Cardiac muscle cell (in vitro differentiated cells and primary cell): Measurements from ENCODE around the gene G2E3. TPM values are rescaled to one million over a fixed set of nuclear protein-coding genes. Genes with fewer than 3 reads are reported as not detected.
"Not testable (repeated sequence)": the region's sequence is repeated elsewhere in the genome, so short reads cannot be mapped to it uniquely, and the experiment has no call there.

ENCODE experiments used
- DNase-seq, 2 donors: peaks; one replicate each; pipeline versions ENCODE4 v3.0.0 to v3.0.0-alpha.2; 2010 to 2017; ENCODE audit warnings: low read depth in 1 of 2, low spot score in 1 of 2
- H3K27ac ChIP-seq: fragments of 200-600 bp; sonication (generic); 2 replicates; pipeline ENCODE4 v1.5.1; 2016
- H3K27me3 ChIP-seq: fragments of 200-600 bp; sonication (generic); 2 replicates; pipeline ENCODE4 v1.6.0; 2016; ENCODE audit warnings: control low read depth
- H3K36me3 ChIP-seq: fragments of 200-600 bp; sonication (generic); 2 replicates; pipeline ENCODE4 v1.5.1; 2016; ENCODE audit warnings: control low read depth
- H3K4me1 ChIP-seq: fragments of 200-600 bp; sonication (generic); 2 replicates; pipeline ENCODE4 v1.8.1; 2017; ENCODE audit warnings: low read depth, mild to moderate bottlenecking, mixed run types
- H3K4me3 ChIP-seq: fragments of 200-600 bp; sonication (generic); 2 replicates; pipeline ENCODE4 v1.5.1; 2016; ENCODE audit warnings: mild to moderate bottlenecking
- H3K9me3 ChIP-seq: fragments of 200-600 bp; sonication (generic); 2 replicates; pipeline ENCODE4 v1.5.1; 2017; ENCODE audit warnings: low read depth, mild to moderate bottlenecking, control low read depth
- CTCF ChIP-seq: IDR thresholded peaks from 2 replicates; pipeline ENCODE4 v1.5.1; 2012; ENCODE audit warnings: low read depth, mild to moderate bottlenecking, low read length
- polyA plus RNA-seq: library from polyadenylated mRNA; unstranded; fragments of >200 nt; fragmentation: Nextera tagmentation; extraction: Ambion mirVana; gene quantifications from 2 replicates; pipeline ENCODE4 v1.2.1, GENCODE V29; 2016
- total RNA-seq: library from RNA; depleted of rRNA; stranded (reverse); fragments of >200 nt; gene quantifications from 2 replicates; pipeline ENCODE4 v1.2.3, GENCODE V29; 2016

The G2E3 gene
- total and polyA plus RNA-seq, 2 experiments from 2014 or later = 10.4 to 17.9 TPM

GRCh38 chr14:30596935-30597334 lies 38.0 kb downstream of the G2E3 start:
- Histone ChIP-seq H3K27ac (no peak overlapping the region), H3K9me3 (no peaks in the 10 kb centered on the region), H3K27me3 (no peaks in the 10 kb centered on the region), H3K4me1 (no peaks in the 10 kb centered on the region), H3K4me3 (no peak overlapping the region), H3K36me3 (peaks cover 30% of the 10 kb centered on the region)
- no peak for DNase-seq
- no peak for TF ChIP-seq CTCF

GRCh38 chr14:30597504-30597903 lies 38.5 kb downstream of the G2E3 start:
- Histone ChIP-seq H3K4me3 (no peak overlapping the region), H3K27ac (no peak overlapping the region), H3K9me3 (no peaks in the 10 kb centered on the region), H3K36me3 (peaks cover 35% of the 10 kb centered on the region), H3K27me3 (no peaks in the 10 kb centered on the region), H3K4me1 (no peaks in the 10 kb centered on the region)
- DNase-seq = no peak
- TF ChIP-seq CTCF = no peak

- DNase-seq = no peak
- H3K4me3 ChIP-seq = no peak overlapping the region
- no peaks in the 10 kb centered on the region for H3K9me3 ChIP-seq
- H3K27ac ChIP-seq = no peak overlapping the region
- H3K4me1 ChIP-seq = no peaks in the 10 kb centered on the region
- TF ChIP-seq CTCF = no peak
- H3K36me3 ChIP-seq = peaks cover 27% of the 10 kb centered on the region
- H3K27me3 ChIP-seq = no peaks in the 10 kb centered on the region
These were observed 42.3 kb downstream of the G2E3 start for GRCh38 chr14:30600922-30601918.

GRCh38 chr14:30603402-30603801 lies 44.4 kb downstream of the G2E3 start:
- H3K27me3 ChIP-seq = no peaks in the 10 kb centered on the region
- no peak for TF ChIP-seq CTCF
- H3K4me1 ChIP-seq = no peaks in the 10 kb centered on the region
- H3K9me3 ChIP-seq = no peaks in the 10 kb centered on the region
- no peak overlapping the region for H3K27ac ChIP-seq
- peaks cover 33% of the 10 kb centered on the region for H3K36me3 ChIP-seq
- DNase-seq = no peak
- H3K4me3 ChIP-seq = no peak overlapping the region

- not testable (repeated sequence) for H3K9me3 ChIP-seq, H3K4me3 ChIP-seq, H3K27me3 ChIP-seq, DNase-seq, H3K27ac ChIP-seq, H3K4me1 ChIP-seq
- H3K36me3 ChIP-seq = peaks cover 23% of the 10 kb centered on the region
These were observed 45.7 kb downstream of the G2E3 start for GRCh38 chr14:30604696-30605095.

GRCh38 chr14:30607156-30607780 lies 48.3 kb downstream of the G2E3 start:
- Histone ChIP-seq H3K27me3 (no peaks in the 10 kb centered on the region), H3K27ac (no peak overlapping the region), H3K36me3 (peaks cover 23% of the 10 kb centered on the region), H3K9me3 (no peaks in the 10 kb centered on the region), H3K4me1 (no peaks in the 10 kb centered on the region), H3K4me3 (no peak overlapping the region)
- no peak for TF ChIP-seq CTCF
- peak in 1 of 2 donors; percentile 7 for DNase-seq
